ENCODE results near the gene MPV17L. TPM values are rescaled to one million over a fixed set of nuclear protein-coding genes. Genes with fewer than 3 reads are reported as not detected.

Gene MPV17L
- total and polyA plus RNA-seq, 2 experiments from 2014 or later, result 0.46 to 2.1 TPM

GRCh38 chr16:15457400-15457799, 61.8 kb downstream of the MPV17L start:
- no peak overlapping the region for H3K4me3 ChIP-seq
- no peaks in the 10 kb centered on the region for H3K4me1 ChIP-seq (ENCODE audit: insufficient read depth)
- 83% methylated on average over 3 of the region's 3 CpGs for WGBS (ENCODE audit: low lambda C conversion rate, missing lambda C conversion rate)
- no peaks in the 10 kb centered on the region for H3K36me3 ChIP-seq (replicated peaks; ENCODE audit: insufficient read depth, low read depth)
- H3K9me2 ChIP-seq (replicated peaks; ENCODE audit: insufficient read depth), result no peaks in the 10 kb centered on the region
- no peak for TF ChIP-seq EZH2 (IDR thresholded peaks at IDR 0.05; ENCODE audit: borderline replicate concordance)
- no peak for TF ChIP-seq EZH2phosphoT487 (IDR thresholded peaks at IDR 0.05; ENCODE audit: low read depth, severe bottlenecking, unreplicated experiment)
- no peak for TF ChIP-seq CTCF (IDR thresholded peaks at IDR 0.05; ENCODE audit: poor library complexity)
- H2AFZ ChIP-seq, result no peak overlapping the region
- no peak overlapping the region for H3K4me2 ChIP-seq
- no peaks in the 10 kb centered on the region for H3K79me2 ChIP-seq
- no peaks in the 10 kb centered on the region for H4K20me1 ChIP-seq (ENCODE audit: insufficient read depth, poor library complexity, severe bottlenecking)
- peaks cover 15% of the 10 kb centered on the region for H3K27me3 ChIP-seq
- H3K27ac ChIP-seq, result no peak overlapping the region
- DNase-seq (ENCODE audit: low spot score), result no peak
- H3K9me3 ChIP-seq (ENCODE audit: low read depth), result no peaks in the 10 kb centered on the region

DNA sequence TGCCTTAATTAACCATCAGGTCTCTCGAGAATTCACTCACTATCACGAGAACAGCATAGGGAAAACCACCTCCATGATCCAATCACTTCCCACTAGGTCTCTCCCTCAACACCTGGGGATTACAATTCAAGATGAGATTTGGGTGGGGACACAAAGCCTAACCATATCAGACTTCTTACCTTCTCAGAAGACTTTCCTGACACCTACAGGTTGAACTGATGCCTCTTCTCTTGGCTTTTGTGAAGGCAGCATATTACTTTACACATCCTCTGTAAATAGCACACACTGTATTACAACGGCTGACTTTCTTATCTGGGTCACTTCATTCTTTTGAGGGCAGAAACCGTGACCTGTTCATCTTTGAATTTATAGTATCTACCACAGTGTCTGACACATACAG, 62.4 kb downstream of the MPV17L start:
- H3K9me2 ChIP-seq (replicated peaks; ENCODE audit: insufficient read depth), result no peaks in the 10 kb centered on the region
- H3K4me3 ChIP-seq, result no peak overlapping the region
- no peaks in the 10 kb centered on the region for H4K20me1 ChIP-seq (ENCODE audit: insufficient read depth, poor library complexity, severe bottlenecking)
- H3K9me3 ChIP-seq (ENCODE audit: low read depth), result no peaks in the 10 kb centered on the region
- H3K4me2 ChIP-seq, result no peak overlapping the region
- DNase-seq (ENCODE audit: low spot score), result no peak
- WGBS (ENCODE audit: low lambda C conversion rate, missing lambda C conversion rate), result 69% methylated on average over 4 of the region's 4 CpGs
- H3K4me1 ChIP-seq (ENCODE audit: insufficient read depth), result no peaks in the 10 kb centered on the region
- no peak for TF ChIP-seq EZH2phosphoT487 (IDR thresholded peaks at IDR 0.05; ENCODE audit: low read depth, severe bottlenecking, unreplicated experiment)
- no peak for TF ChIP-seq CTCF (IDR thresholded peaks at IDR 0.05; ENCODE audit: poor library complexity)
- no peak for TF ChIP-seq EZH2 (IDR thresholded peaks at IDR 0.05; ENCODE audit: borderline replicate concordance)
- no peak overlapping the region for H3K27ac ChIP-seq
- H3K79me2 ChIP-seq, result no peaks in the 10 kb centered on the region
- no peak overlapping the region for H2AFZ ChIP-seq
- peaks cover 15% of the 10 kb centered on the region for H3K27me3 ChIP-seq
- H3K36me3 ChIP-seq (replicated peaks; ENCODE audit: insufficient read depth, low read depth), result no peaks in the 10 kb centered on the region

DNA sequence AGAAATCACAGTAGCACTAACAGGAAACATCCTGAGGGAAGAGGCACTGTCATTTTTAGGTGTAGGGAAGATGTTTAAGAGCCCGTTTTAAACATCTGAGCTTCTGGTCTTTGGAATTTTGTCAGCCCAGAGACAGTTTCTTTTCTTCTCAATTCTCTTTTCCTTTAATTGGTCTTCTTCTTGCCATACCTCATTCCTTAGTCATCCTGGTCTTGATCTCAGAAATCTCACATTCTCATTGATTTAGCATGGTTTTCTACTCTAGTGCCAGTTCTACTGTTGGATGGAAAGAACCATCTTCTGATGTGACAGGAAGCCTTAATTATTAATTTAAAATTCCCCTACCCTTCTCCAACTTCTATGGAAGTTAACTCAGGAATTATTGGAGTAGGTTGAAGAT, 64.2 kb downstream of the MPV17L start:
- no peaks in the 10 kb centered on the region for H3K9me2 ChIP-seq (replicated peaks; ENCODE audit: insufficient read depth)
- no peaks in the 10 kb centered on the region for H3K36me3 ChIP-seq (replicated peaks; ENCODE audit: insufficient read depth, low read depth)
- H2AFZ ChIP-seq, result no peak overlapping the region
- H3K4me2 ChIP-seq, result no peak overlapping the region
- H3K9me3 ChIP-seq (ENCODE audit: low read depth), result no peaks in the 10 kb centered on the region
- TF ChIP-seq EZH2phosphoT487 (IDR thresholded peaks at IDR 0.05; ENCODE audit: low read depth, severe bottlenecking, unreplicated experiment) (no peak), CTCF (IDR thresholded peaks at IDR 0.05; ENCODE audit: poor library complexity) (no peak), EZH2 (IDR thresholded peaks at IDR 0.05; ENCODE audit: borderline replicate concordance) (no peak)
- H3K27me3 ChIP-seq, result peaks cover 10% of the 10 kb centered on the region
- H3K4me3 ChIP-seq, result no peak overlapping the region
- no peaks in the 10 kb centered on the region for H4K20me1 ChIP-seq (ENCODE audit: insufficient read depth, poor library complexity, severe bottlenecking)
- 88% methylated on average over 1 of the region's 1 CpG for WGBS (ENCODE audit: low lambda C conversion rate, missing lambda C conversion rate)
- no peak for DNase-seq (ENCODE audit: low spot score)
- H3K4me1 ChIP-seq (ENCODE audit: insufficient read depth), result no peaks in the 10 kb centered on the region
- no peak overlapping the region for H3K27ac ChIP-seq
- no peaks in the 10 kb centered on the region for H3K79me2 ChIP-seq

GRCh38 chr16:15460601-15461000, 65.0 kb downstream of the MPV17L start:
- Histone ChIP-seq H3K4me3 (no peak overlapping the region), H3K9me2 (replicated peaks; ENCODE audit: insufficient read depth) (no peaks in the 10 kb centered on the region), H3K27me3 (peaks cover 10% of the 10 kb centered on the region), H3K4me2 (no peak overlapping the region), H3K9me3 (ENCODE audit: low read depth) (no peaks in the 10 kb centered on the region), H4K20me1 (ENCODE audit: insufficient read depth, poor library complexity, severe bottlenecking) (no peaks in the 10 kb centered on the region), H3K79me2 (no peaks in the 10 kb centered on the region), H2AFZ (no peak overlapping the region), H3K4me1 (ENCODE audit: insufficient read depth) (no peaks in the 10 kb centered on the region), H3K27ac (no peak overlapping the region), H3K36me3 (replicated peaks; ENCODE audit: insufficient read depth, low read depth) (no peaks in the 10 kb centered on the region)
- DNase-seq (ENCODE audit: low spot score), result no peak
- WGBS (ENCODE audit: low lambda C conversion rate, missing lambda C conversion rate), result 92% methylated on average over 3 of the region's 3 CpGs
- TF ChIP-seq CTCF (IDR thresholded peaks at IDR 0.05; ENCODE audit: poor library complexity) (no peak), EZH2phosphoT487 (IDR thresholded peaks at IDR 0.05; ENCODE audit: low read depth, severe bottlenecking, unreplicated experiment) (no peak), EZH2 (IDR thresholded peaks at IDR 0.05; ENCODE audit: borderline replicate concordance) (no peak)

Data from hepatocyte (in vitro differentiated cells).